ENCODE results near the gene LHX2.

DNA sequence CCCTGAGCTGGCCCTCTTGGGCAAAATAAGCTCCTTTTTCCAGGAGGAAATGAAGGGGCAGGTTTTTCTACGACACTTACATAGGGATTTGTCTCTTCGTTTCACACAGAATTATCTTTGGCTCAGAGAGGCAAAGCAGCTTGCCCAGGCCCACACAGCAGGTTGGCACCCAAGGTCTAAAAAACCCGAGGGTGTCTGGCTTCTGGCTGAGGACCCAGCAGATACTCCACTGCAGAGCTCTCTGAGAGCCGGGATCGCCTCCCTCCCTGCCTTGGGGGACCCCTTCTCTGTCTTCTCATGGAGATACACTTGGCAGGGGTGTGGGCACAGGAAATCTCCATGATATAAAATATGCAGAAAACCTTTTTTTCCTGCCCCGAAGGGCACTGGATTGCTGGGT, 29.0 kb upstream of the LHX2 start:
- TF ChIP-seq, protein P1, sequence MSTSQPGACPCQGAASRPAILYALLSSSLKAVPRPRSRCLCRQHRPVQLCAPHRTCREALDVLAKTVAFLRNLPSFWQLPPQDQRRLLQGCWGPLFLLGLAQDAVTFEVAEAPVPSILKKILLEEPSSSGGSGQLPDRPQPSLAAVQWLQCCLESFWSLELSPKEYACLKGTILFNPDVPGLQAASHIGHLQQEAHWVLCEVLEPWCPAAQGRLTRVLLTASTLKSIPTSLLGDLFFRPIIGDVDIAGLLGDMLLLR (CRISPR knock-in tag; IDR thresholded peaks at IDR 0.05), result no peak
- TF ChIP-seq SUZ12 (IDR thresholded peaks at IDR 0.05; ENCODE audit: low read depth, low read length), result no peak
- TF ChIP-seq TEAD2 (CRISPR knock-in tag; IDR thresholded peaks at IDR 0.05), result no peak
- no peak for TF ChIP-seq USF2 (IDR thresholded peaks at IDR 0.05; ENCODE audit: low read depth, low read length)
- TF ChIP-seq USF2 (CRISPR knock-in tag; IDR thresholded peaks at IDR 0.05; ENCODE audit: borderline replicate concordance), result no peak
- no peak for TF ChIP-seq ZNF777 (CRISPR knock-in tag; IDR thresholded peaks at IDR 0.05)
- no peak for TF ChIP-seq RELA (CRISPR knock-in tag; IDR thresholded peaks at IDR 0.05)
- no peak for TF ChIP-seq MEIS2 (CRISPR knock-in tag; IDR thresholded peaks at IDR 0.05)
- TF ChIP-seq ZNF775 (CRISPR knock-in tag; IDR thresholded peaks at IDR 0.05; ENCODE audit: borderline replicate concordance), result no peak
- TF ChIP-seq KLF16 (CRISPR knock-in tag; IDR thresholded peaks at IDR 0.05), result no peak
- TF ChIP-seq, protein P2, sequence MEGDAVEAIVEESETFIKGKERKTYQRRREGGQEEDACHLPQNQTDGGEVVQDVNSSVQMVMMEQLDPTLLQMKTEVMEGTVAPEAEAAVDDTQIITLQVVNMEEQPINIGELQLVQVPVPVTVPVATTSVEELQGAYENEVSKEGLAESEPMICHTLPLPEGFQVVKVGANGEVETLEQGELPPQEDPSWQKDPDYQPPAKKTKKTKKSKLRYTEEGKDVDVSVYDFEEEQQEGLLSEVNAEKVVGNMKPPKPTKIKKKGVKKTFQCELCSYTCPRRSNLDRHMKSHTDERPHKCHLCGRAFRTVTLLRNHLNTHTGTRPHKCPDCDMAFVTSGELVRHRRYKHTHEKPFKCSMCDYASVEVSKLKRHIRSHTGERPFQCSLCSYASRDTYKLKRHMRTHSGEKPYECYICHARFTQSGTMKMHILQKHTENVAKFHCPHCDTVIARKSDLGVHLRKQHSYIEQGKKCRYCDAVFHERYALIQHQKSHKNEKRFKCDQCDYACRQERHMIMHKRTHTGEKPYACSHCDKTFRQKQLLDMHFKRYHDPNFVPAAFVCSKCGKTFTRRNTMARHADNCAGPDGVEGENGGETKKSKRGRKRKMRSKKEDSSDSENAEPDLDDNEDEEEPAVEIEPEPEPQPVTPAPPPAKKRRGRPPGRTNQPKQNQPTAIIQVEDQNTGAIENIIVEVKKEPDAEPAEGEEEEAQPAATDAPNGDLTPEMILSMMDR (CRISPR knock-in tag; IDR thresholded peaks at IDR 0.05), result no peak

Measured in HepG2 (cell line).